Brain microvascular endothelial cell (primary cell): ENCODE results near the gene OVCH1.

Experiments used
- DNase-seq: peaks from one replicate; pipeline ENCODE4 v3.0.0-alpha.2; 2020
- H3K27ac ChIP-seq: fragments of 250-450 bp; sonication (Bioruptor Pico); 2 replicates; pipeline ENCODE4 v1.5.1; 2020; ENCODE audit warnings: mild to moderate bottlenecking, moderate library complexity
- H3K27me3 ChIP-seq: fragments of 250-450 bp; sonication (Bioruptor Pico); replicated peaks from 2 replicates; pipeline ENCODE4 v1.5.1; 2020; ENCODE audit warnings: mild to moderate bottlenecking
- H3K36me3 ChIP-seq: fragments of 250-450 bp; sonication (Bioruptor Pico); replicated peaks from 2 replicates; pipeline ENCODE4 v1.5.1; 2020; ENCODE audit warnings: mild to moderate bottlenecking
- H3K4me3 ChIP-seq: 2 replicates; pipeline ENCODE4 v1.5.1; 2011; ENCODE audit warnings: low read depth, mild to moderate bottlenecking, control low read depth, low read length, moderate library complexity
- in situ Hi-C: cut with HindIII; loops from 2 replicates; pipeline ENCODE4 v1.10.0; 2017; ENCODE audit warnings: low sequenced_read_pairs, low pct_ligation_motif_present
- TF ChIP-seq, protein P1 (sequence below): IDR thresholded peaks from 2 replicates; pipeline ENCODE4 v1.5.1; 2011; ENCODE audit warnings: low read depth, mild to moderate bottlenecking, moderate library complexity, low read length, control low read depth, inconsistent platforms; ENCODE audit errors: missing control alignments

Gene OVCH1

GRCh38 chr12:29528161-29528560 lies 30.7 kb upstream of the OVCH1 start:
- H3K4me3 ChIP-seq = no peak overlapping the region
- no peak overlapping the region for H3K27ac ChIP-seq
- TF ChIP-seq, protein P1, sequence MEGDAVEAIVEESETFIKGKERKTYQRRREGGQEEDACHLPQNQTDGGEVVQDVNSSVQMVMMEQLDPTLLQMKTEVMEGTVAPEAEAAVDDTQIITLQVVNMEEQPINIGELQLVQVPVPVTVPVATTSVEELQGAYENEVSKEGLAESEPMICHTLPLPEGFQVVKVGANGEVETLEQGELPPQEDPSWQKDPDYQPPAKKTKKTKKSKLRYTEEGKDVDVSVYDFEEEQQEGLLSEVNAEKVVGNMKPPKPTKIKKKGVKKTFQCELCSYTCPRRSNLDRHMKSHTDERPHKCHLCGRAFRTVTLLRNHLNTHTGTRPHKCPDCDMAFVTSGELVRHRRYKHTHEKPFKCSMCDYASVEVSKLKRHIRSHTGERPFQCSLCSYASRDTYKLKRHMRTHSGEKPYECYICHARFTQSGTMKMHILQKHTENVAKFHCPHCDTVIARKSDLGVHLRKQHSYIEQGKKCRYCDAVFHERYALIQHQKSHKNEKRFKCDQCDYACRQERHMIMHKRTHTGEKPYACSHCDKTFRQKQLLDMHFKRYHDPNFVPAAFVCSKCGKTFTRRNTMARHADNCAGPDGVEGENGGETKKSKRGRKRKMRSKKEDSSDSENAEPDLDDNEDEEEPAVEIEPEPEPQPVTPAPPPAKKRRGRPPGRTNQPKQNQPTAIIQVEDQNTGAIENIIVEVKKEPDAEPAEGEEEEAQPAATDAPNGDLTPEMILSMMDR = no peak
- in situ Hi-C loops = no loop called here
- no peak for DNase-seq
- H3K27me3 ChIP-seq = no peaks in the 10 kb centered on the region
- H3K36me3 ChIP-seq = no peaks in the 10 kb centered on the region

- H3K4me3 ChIP-seq = no peak overlapping the region
- DNase-seq = peak; percentile 24
- in situ Hi-C loops = no loop called here
- TF ChIP-seq, protein P1 = no peak
- H3K27ac ChIP-seq = no peak overlapping the region
- H3K27me3 ChIP-seq = no peaks in the 10 kb centered on the region
- no peaks in the 10 kb centered on the region for H3K36me3 ChIP-seq
Observed at GRCh38 chr12:29521951-29522350, 24.5 kb upstream of the OVCH1 start.

- H3K36me3 ChIP-seq = no peaks in the 10 kb centered on the region
- no peaks in the 10 kb centered on the region for H3K27me3 ChIP-seq
- peak; percentile 47 for DNase-seq
- in situ Hi-C loops = no loop called here
- TF ChIP-seq, protein P1 = peak; percentile 52
- no peak overlapping the region for H3K27ac ChIP-seq
- H3K4me3 ChIP-seq = no peak overlapping the region
Observed at GRCh38 chr12:29519585-29520182, 22.2 kb upstream of the OVCH1 start.

- H3K27ac ChIP-seq = no peak overlapping the region
- in situ Hi-C loops = no loop called here
- H3K36me3 ChIP-seq = no peaks in the 10 kb centered on the region
- DNase-seq = no peak
- TF ChIP-seq, protein P1 = no peak
- no peaks in the 10 kb centered on the region for H3K27me3 ChIP-seq
- no peak overlapping the region for H3K4me3 ChIP-seq
Observed at GRCh38 chr12:29518407-29518806, 20.9 kb upstream of the OVCH1 start.

DNA sequence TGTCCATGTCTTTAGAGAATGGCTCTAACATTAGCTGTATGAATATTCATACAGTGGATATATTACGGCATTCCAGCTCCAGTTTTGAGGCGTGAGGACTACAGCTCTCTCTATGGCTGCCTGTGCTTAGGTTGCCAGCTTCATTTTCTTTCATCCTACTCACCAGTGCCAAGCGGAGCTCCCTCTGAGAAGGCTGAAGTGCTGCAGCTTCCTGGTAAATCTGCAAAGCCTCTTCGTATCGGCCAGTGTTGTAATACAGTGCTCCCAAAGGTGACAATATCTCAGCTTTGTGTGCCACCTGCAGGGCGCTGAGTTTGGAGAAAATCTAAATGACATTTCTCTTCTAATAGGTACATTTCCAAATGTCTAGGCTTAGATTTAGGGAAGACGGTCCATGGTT lies 19.8 kb upstream of the OVCH1 start:
- DNase-seq = no peak
- Histone ChIP-seq H3K27ac (no peak overlapping the region), H3K36me3 (no peaks in the 10 kb centered on the region), H3K4me3 (no peak overlapping the region), H3K27me3 (no peaks in the 10 kb centered on the region)
- in situ Hi-C loops = no loop called here
- TF ChIP-seq, protein P1 = no peak

GRCh38 chr12:29516431-29516875 lies 19.0 kb upstream of the OVCH1 start:
- in situ Hi-C loops = no loop called here
- H3K27me3 ChIP-seq = no peaks in the 10 kb centered on the region
- no peaks in the 10 kb centered on the region for H3K36me3 ChIP-seq
- TF ChIP-seq, protein P1 = no peak
- no peak overlapping the region for H3K4me3 ChIP-seq
- H3K27ac ChIP-seq = no peak overlapping the region
- DNase-seq = peak; percentile 10
